Stimulated activated CD8-positive, alpha-beta memory T cell treated with anti-CD3 and anti-CD28 coated beads, Interleukin-15, amount 100 ng/mL, for 4 hours (primary cell): ENCODE results near the gene AP1M1.

Source experiments
- DNase-seq, 2 donors: peaks; one replicate each; pipeline ENCODE4 v3.0.0-alpha.2; 2020; ENCODE audit warnings: low read depth in 2 of 2

Gene AP1M1

DNA sequence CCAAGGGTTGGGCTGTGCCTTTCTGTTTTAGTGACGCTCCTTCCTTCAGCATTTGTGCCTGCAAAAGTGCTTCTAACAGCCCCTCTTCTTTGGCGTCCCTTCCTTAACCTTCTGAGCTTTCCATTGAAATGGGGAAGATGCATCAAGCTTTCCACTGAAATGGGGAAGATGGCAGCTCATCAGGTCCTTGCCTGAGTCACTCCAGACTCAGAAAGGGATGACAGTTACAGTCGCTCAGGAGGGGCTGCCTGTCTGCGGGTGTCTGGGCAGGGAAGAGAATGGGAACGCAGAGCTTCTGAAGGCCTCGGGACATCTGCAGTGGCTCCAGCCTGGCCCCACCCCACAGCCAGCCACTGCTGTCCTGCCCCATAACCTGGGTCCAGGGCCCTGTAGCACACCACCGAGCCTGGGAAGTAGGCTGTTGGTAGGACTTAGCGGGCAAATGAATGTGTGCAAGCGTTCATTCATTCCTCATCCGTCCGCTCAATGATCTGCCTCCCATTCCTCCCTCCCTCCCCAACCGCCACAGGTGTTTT, 9.8 kb downstream of the AP1M1 start:
- DNase-seq, result no peak

DNA sequence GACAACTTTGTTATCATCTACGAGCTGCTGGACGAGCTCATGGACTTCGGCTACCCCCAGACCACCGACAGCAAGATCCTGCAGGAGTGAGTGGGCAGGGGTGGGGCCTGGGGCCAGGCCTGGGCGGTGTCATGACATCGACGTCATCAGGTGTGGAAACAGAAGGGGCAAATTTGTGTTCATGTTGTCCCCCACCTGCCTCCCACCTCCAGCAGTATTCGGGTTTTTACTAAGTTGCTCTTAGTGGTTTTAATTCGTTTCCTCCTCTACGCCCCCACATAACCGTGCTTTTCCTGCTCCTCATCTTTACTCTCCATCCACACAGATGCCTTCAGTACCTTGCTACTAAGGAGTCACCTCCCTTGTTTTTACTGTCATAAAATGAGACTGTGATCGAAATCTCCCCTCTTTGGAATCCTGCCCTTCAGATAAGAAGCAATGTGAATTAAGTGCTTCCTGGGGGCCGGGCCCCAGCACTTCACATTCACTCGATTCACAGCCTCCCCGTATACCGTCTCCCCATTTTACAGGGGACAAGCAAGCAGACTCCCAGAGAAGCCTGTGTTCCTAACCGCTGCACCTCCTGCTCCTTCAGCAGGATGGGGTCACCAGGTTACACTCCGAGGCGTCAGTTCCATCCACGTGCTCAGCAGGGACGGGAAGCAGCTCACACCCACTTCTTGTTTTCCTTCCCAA, 10.5 kb downstream of the AP1M1 start:
- DNase-seq, result no peak

DNA sequence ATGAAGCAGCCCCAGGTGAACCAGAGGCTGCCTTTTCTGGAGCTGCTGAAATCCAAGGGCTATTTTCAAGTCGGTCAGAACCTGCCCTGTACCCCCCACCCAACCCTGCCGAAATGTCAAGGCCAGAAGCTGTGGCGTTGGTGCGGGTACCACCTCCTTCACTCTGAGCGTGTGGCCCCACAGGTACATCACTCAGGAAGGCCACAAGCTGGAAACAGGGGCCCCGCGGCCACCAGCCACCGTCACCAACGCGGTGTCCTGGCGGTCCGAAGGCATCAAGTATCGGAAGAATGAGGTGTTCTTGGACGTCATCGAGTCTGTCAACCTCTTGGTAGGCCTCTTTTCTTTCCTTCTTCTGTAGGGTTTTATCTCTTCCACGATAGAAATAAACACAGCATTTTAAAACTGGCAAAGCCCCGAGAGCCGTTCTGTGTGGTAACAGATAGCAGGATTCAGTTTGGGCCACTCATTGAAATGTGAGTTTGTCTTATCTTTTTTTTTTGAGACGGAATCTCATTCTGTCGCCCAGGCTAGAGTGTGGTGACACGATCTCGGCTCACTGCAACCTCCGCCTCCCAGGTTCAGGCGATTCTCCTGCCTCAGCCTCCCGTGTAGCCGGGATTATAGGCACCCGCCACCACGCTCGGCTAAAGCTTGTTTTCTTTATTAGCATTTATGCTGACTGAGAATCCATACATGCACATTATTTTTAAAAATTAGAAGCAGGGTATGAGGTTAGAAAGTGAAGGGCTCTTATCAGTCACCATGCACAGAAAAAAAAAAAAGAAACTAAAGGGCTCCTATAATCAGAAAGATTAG, 11.3 kb downstream of the AP1M1 start:
- DNase-seq, result no peak

DNA sequence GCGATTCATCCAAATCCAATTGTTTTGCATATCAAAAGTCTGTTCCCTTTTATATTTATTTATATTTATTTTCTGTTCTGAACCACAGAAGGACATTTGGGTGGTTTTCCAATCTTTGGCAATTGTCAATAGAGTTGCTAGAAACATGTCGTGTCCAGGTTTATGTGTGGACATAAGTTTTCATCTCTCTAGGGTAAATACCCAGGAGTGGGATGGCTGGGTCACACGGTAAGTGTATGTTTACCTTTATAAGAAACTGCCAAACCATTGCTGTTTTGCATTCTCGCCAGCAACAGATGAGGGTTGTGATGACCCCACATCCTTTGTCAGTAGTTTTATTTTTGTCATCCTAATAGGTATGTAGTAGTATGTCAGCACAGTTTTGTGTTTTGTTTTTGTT, 12.5 kb downstream of the AP1M1 start:
- DNase-seq, result no peak

DNA sequence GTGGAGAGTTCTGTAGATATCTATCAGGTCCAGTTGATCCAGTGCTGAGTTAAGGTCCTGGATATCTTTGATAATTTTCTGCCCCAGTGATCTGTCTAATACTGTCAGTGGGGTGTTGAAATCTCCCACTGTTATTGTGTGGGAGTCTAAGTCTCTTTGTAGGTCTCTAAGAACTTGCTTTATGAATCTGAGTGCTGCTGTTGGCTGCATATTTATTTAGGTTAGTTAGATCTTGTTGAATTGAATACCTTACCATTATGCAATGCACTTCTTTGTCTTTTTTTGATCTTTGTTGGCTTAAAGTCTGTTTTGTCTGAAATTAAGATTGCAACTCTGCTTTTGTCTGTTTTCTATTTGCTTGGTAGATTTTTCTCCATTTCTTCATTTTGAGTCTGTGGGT, 15.4 kb downstream of the AP1M1 start:
- no peak for DNase-seq

DNA sequence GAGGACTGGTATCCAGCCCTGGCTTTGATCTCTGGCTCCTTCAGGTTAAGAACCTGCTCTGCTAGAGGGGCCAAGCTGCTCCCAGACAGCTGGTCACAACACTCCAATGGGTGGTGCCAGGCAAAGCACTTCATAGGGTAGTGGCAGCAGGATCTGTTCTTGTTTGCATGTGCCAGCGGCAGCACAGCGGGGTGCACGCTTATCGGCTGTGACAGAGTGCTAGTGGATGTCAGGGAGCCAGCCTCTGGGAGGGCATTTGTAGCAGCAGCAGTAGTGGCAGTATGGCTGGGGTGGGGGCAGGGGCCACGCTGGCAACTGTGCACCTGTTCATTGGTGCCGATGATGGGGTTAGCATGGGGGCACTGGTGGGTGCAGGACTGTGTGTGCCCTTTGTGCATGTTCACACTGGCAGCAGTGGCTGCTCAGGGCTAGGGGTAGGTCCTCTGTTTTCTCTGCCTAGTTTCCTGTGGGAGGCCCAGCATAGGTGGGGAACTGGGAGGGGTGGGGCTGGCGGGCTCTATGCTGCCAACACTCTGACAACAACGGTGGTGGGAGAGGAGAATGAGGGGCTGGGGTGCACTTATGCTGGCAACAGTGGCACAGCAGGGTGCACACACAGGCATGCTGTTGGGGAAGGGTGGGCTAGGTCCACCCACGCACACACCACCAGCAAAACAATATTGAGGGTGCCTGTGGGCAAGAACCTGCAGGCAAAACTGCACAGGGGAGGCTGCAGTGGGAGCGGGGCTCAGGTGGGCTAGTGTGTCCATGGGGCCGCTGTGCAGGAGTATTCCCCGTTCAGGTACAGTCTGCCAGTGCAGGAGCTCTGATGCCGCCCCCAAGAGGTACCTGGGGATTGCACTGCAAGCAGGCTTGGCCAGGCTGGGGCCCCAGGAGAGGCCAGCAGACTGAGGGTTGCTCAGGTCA, 19.3 kb downstream of the AP1M1 start:
- DNase-seq, result no peak

DNA sequence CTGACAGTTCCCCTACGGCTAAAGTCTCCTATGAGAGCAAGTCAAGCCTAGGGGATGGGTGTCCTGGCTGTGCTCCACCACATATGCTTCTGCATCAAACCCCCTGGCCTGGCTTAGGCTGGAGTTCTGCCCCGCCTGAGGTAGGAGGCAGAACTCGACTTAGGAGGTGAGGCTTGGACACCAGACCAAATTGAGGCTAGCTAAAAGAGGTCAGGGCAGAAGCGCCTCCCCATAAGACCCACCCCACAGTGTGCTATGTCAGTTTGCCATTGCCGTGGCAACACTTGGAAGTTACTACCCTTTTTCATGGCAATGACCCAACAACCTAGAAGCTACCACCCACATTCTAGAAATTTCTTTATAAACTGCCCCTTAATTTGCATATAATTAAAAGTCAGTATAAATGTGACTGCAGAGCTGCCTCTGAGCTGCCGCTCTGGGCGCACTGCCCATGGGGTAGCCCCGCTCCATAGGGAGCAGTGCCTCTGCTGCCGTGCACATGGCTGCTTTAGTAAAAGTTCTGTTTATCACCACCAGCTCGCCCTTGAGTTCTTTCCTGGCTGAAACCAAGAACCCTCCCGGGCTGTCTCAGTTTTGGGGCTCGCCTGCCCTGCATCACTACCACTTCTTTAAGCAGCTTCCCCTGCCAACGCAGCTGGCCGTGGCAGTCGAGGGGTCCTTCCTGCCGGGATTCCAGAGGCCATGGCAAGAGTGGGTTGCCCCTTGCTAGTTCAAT, 20.2 kb downstream of the AP1M1 start:
- DNase-seq, result no peak

DNA sequence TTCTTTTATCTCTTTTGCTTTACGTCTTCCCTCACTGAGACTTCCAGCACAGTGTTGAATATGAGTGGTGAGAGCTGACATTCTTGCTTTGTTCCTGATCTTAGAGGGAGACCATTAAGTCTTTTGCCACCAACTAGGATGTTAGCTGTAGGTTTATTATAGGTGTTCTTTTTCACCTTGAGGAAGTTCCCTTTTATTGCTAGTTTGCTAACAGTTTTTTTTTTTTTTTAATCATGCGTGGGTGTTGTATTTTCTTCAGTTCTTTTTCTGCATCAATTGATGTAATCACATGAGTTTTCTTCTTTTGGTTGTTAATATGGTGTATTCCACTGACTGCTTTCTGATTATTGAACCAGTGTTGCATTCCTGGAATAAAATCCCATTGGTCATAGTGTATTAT, 21.1 kb downstream of the AP1M1 start:
- no peak for DNase-seq

DNA sequence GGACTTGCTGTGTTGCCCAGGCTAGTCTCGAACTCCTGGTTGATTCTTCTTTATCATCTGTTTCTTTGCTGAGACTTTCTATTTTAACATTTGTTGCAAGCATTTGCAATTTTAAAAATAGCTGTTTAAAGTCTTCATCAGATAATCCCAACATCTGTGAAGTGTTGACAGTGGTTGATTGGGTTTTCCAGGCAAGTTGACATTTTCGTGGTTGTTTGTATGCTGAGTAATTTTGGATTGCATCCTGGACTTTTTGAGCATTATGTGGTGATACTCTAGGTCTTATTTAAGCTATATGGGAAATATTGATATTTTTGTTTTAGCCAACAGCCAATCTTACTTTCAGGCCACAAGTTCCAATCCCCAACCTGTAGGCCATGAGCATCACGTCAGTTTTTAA, 25.1 kb downstream of the AP1M1 start:
- DNase-seq, result no peak

DNA sequence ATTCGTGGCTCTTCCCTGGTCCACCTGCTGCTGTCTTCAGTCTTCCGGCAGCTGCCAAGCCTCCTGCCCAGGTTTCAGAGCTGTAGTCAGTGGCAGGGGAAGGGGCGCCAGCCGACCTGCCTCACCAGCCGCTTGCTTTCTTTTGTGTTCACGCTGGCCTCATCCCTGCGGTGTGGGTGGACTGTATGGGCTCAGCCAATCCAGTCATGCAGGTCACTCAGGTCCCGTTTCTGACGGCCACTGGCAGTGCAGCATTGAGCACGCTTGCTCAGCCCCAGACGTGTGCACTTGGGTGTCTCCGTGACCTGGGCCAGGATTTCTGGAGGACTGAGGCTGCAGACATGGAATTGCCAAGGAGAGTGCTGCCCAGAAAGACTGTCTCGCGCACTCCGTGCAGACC, 26.0 kb downstream of the AP1M1 start:
- DNase-seq, result no peak

DNA sequence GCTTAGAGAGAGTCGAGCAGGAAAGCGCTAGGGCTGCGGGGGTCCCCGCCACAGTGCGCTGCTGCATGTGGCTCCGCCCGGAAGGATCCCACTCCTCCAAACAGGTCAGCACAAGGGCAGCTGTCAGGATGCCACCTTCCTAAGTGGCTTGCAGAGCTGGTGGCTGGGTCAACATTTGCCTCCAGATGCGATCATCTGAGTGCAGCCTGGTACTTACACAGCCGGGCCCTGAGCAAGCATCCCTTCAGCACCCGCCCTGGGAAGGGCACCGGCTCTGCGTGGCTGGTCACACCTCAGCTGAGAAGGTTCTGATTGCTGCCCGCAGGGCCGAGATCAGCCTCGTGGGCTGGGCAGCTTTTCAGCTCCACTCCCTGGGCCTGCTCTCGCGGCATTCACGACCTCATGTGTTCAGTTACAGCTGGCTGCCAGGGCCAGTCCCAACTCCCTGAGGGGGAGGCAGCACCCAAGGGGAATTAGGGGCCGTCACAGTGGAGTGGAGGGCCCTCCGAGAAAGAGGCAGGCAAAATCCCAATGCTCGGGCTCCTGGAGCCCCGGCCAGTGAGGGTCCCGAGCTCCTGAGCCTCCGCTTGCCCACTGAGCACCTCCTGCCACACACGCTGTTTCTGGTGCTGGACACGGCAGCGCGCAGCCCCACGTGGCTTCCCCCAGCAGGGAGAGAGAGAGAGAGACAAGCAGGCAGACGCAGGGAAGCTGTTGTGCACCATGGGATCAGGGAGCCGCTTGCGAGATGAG, 26.8 kb downstream of the AP1M1 start:
- no peak for DNase-seq

DNA sequence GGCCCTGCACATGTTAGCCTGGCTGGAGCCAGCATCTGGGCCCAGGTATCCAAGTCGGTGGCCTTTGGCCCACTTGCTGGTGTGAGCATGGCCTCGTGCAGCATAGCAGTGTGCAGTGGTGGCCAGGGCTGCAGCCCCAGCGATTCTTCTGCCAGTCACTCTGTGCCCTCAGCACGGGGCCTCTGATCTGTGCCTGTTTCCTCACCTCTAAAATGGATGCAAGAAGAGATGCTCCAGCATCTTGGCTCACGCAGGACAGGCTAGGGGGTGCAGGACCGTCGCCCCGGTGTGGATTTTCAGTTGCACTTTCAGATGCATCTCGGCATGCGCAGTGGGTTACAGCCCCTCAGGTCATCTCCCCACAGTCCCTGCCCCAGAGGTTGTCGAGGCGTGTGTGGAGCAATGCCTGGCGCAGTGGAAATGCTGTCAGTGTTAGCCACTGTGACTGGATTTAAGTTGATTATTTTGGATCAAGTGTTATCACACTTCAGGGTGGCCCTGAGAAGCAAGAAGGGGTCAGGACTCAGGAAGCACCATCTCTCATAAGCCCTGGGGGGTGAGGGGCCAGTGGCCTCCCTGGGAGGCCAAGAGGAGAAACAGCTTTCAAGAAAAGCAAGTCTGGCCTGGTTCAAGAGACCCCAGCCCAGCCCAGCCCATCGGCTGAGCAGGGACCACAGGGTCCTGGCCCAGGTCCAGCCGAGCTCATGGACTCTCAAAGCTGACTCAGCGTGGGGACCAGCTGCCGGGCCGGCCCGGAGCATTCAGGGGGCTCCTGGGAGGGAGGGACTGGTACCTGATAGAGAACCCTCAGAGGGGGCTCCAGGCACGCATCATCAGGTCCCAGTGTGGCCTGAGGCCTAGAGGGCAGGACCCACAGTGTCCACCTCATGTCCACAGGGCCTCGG, 27.8 kb downstream of the AP1M1 start:
- DNase-seq, result no peak

DNA sequence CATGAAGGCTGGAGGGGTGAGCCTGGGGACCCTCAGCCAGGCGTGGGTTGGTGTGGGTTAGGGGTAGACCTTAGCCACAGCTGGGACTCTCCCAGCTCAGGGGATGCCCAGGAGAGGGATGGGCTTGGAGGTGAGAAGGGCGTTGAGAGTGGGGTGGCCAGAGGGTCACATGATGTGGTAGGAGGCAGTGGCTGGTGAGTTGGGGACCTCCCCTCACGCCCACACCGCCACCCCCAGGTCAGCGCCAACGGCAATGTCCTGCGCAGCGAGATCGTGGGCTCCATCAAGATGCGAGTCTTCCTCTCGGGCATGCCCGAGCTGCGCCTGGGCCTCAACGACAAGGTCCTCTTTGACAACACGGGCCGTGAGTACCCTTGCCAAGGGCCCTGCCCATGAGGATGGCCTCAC, 28.5 kb downstream of the AP1M1 start:
- DNase-seq, result no peak

DNA sequence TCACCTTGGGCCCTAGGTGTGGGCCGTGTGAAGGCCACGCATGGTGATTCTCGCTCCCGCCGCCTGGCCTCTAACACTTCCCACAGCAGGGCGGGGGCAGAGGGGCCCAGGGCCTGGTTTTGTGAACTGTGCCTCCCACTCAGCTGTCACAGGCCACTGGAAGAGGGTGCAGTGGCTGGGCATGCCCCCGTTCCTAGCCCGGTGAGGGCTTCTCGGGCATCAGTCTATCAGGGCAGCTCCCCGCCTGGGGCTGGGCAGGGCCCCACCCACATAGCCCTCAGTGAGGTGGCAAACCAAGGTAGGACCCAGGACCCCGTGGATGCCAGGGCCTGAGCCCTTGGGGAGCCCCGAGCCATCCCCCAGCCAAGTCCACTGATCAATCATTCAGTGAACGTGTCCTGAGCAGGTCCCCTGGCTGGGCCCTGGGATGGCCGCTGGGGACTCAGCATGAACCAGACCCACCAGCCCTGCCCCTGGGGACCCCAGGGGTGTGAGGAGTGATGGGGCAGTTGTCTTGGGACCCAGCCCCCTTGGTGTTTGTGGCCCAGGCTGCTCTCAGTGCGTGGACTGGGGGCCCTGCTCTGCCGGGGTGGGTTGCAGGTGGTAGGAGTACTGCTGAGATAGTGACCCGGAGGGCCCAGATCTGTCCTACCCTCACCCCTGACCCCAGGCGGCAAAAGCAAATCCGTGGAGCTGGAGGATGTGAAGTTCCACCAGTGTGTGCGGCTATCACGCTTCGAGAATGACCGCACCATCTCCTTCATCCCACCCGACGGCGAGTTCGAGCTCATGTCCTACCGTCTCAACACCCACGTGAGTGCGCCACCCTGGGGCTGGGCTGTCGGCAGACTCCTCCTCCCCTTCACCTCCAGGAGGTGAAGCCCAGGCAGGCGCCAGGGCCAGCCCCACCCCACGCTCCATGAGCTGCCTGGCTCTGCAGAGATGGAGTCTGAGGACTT, 29.4 kb downstream of the AP1M1 start:
- DNase-seq, result no peak

DNA sequence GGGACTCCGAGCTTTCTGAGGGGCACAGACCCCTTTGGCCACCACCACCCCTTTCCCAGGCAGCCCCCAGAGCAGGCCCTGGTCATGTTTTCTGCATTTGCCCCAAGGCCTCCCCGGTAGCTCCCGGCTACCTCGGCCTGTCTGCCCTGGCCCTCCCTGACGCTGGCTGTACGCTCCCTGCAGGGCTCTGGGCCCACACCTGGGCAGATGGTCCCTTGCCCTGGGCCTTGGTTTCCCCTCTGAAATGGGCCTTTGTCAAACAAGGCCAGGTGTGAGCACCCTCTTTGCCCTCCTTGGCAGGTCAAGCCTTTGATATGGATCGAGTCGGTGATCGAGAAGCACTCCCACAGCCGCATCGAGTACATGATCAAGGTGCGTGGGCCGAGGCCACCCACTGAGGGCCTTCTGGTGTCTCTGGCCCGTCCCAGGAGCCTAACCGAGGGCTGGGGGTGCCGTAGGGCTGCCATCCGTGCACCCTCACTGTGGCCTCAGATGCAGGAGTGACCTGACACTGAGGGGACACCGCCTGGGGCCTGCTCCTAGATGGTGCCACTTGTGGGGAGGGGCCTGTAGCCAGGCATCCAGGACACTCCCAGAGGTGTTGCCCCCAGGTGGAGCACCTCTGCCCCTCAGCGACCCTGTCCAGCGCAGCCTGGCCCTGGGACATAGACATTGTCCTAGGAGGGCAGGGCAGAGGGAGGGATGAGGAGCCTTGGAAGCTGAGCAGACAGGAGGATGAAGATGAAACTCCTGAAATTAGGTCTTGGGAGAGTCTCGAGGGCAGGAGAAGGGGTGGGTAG, 30.3 kb downstream of the AP1M1 start:
- DNase-seq, result no peak

DNA sequence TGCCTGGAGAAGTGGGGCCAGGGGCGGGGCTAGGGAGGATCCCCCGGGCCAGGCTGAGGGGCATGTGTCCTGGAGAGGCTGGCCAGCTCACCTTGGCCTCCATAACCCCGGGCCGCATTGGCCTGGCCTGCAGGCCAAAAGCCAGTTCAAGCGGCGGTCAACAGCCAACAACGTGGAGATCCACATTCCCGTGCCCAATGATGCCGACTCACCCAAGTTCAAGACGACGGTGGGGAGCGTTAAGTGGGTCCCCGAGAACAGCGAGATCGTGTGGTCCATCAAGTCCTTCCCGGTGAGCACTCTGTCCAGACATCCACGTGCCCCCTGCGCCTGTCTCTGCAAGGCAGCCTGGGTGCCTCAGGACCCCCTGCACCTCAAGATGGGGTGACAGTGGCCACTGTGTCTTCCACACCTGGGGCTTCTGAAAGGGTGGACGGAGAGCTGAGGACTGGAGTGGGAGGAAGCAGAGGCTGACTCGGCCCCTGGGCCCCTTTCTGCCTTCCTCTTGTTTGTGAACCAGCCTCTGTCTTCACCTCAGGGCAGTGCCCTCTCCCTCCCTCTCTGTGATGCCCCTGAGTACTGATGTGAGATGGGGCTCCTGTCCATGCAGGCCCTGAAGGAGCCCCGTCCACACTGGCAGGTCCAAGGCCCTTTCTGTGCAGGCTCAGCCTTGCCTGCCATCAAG, 31.1 kb downstream of the AP1M1 start:
- no peak for DNase-seq

DNA sequence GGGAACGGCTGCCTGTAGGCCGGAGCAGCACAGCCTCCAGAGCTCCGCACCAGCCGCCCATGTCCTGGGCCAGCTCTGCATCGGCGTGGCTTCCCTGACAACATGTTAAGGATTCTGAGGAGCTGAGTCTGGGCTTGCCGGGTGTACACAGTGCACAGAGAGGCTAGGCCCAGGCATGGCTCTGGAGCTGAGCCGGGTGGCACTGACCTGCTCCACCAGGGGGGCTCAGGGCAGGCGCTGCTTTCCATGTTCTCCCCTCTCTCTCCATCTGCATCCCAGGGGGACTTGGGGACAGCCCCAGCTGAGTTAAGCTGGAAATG, 31.6 kb downstream of the AP1M1 start:
- no peak for DNase-seq
